Measurements from ENCODE around the gene LARGE1. TPM values are rescaled to one million over a fixed set of nuclear protein-coding genes. Genes with fewer than 3 reads are reported as not detected.

LARGE1 gene
- total and polyA plus RNA-seq, 2 of the 13 experiments (the other 11 are each of a cell fraction or from before 2014, with no cell fraction given) = 8.4 to 11.0 TPM

GRCh38 chr22:33957086-33957485 is 36.8 kb upstream of the LARGE1 start:
- Histone ChIP-seq H3K4me3 (replicated peaks in 1 of 3; ENCODE audit: insufficient read depth in 1 of 3, low read depth in 2 of 3, low read length in 3 of 3) (no peak overlapping the region), H3K9ac (ENCODE audit: insufficient read depth, low read depth, low read length) (no peak overlapping the region), H3K27me3 (ENCODE audit: control insufficient read depth in 1 of 2, insufficient read depth in 2 of 2, low read length in 2 of 2) (no peaks in the 10 kb centered on the region; a peak in 1 of 5 replicates), H3K79me2 (ENCODE audit: insufficient read depth, low read length) (no peaks in the 10 kb centered on the region), H3K36me3 (replicated peaks in 1 of 2; ENCODE audit: control insufficient read depth in 1 of 2, insufficient read depth in 2 of 2, low read length in 2 of 2) (no peaks in the 10 kb centered on the region), H3K27ac (ENCODE audit: extremely low read length, insufficient read depth, low read length) (no peak overlapping the region), H3K9me3 (ENCODE audit: low read length) (no peaks in the 10 kb centered on the region), H2AFZ (ENCODE audit: low read length) (no peak overlapping the region), H3K4me1 (ENCODE audit: insufficient read depth, low read length) (no peaks in the 10 kb centered on the region), H4K20me1 (ENCODE audit: insufficient read depth, low read length) (no peaks in the 10 kb centered on the region), H3K4me2 (ENCODE audit: low read depth, low read length) (no peak overlapping the region)
- ChIA-PET POLR2A (no interaction called here), CTCF (ENCODE audit: low intra/inter-chr PET ratio, low total read pairs) (no interaction called here)
- intact Hi-C loops (cut with micrococcal nuclease; ENCODE audit: unreplicated experiment) = no loop called here
- FAIRE-seq = no peak
- ATAC-seq = no peak
- WGBS (ENCODE audit: low lambda C conversion rate) = 3% methylated on average over 4 of the region's 4 CpGs
- TF ChIP-seq ZNF382 (CRISPR knock-in tag; IDR thresholded peaks at IDR 0.05; ENCODE audit: borderline replicate concordance) (no peak), DRAP1 (CRISPR knock-in tag; IDR thresholded peaks at IDR 0.05) (no peak), AFF4 (CRISPR knock-in tag; IDR thresholded peaks at IDR 0.05) (no peak), MYC (CRISPR knock-in tag; IDR thresholded peaks at IDR 0.05; ENCODE audit: borderline replicate concordance) (no peak), TAF1 (CRISPR knock-in tag; IDR thresholded peaks at IDR 0.05) (no peak), NFE2L2 (IDR thresholded peaks at IDR 0.05; ENCODE audit: low read length) (no peak), PAXIP1 (CRISPR knock-in tag; conservative IDR thresholded peaks at IDR 0.05) (no peak), ZNF550 (CRISPR knock-in tag; IDR thresholded peaks at IDR 0.05; ENCODE audit: borderline replicate concordance) (no peak), ZNF101 (CRISPR knock-in tag; IDR thresholded peaks at IDR 0.05; ENCODE audit: borderline replicate concordance, low read depth) (no peak)
- no peak for DNase-seq (ENCODE audit: low spot score)
- in situ Hi-C loops (cut with HindIII; ENCODE audit: extremely low pct_ligation_motif_present, low pct_unique_long_range_greater_than_20kb) = no loop called here
- no TSS peak for BruUV-seq (replicated peaks)
